ENCODE results near the gene RAPGEF2.

RAPGEF2 gene

GRCh38 chr4:159220353-159220752, 117.5 kb downstream of the RAPGEF2 start:
- no peaks in the 10 kb centered on the region for H3K4me1 ChIP-seq (ENCODE audit: control insufficient read depth, insufficient read depth, low read length)
- H3K9me3 ChIP-seq (ENCODE audit: control insufficient read depth, low read length) = no peaks in the 10 kb centered on the region
- no peak overlapping the region for H3K4me3 ChIP-seq (ENCODE audit: low read length)
- H3K9ac ChIP-seq (ENCODE audit: low read length) = no peak overlapping the region
- no peaks in the 10 kb centered on the region for H3K36me3 ChIP-seq (ENCODE audit: control insufficient read depth, insufficient read depth, low read length)
- no peaks in the 10 kb centered on the region for H3K27me3 ChIP-seq (ENCODE audit: control insufficient read depth, insufficient read depth, low read length)

GRCh38 chr4:159221280-159221679, 118.4 kb downstream of the RAPGEF2 start:
- Histone ChIP-seq H3K36me3 (ENCODE audit: control insufficient read depth, insufficient read depth, low read length) (no peaks in the 10 kb centered on the region), H3K9ac (ENCODE audit: low read length) (no peak overlapping the region), H3K9me3 (ENCODE audit: control insufficient read depth, low read length) (no peaks in the 10 kb centered on the region), H3K4me3 (ENCODE audit: low read length) (no peak overlapping the region), H3K4me1 (ENCODE audit: control insufficient read depth, insufficient read depth, low read length) (no peaks in the 10 kb centered on the region), H3K27me3 (ENCODE audit: control insufficient read depth, insufficient read depth, low read length) (no peaks in the 10 kb centered on the region)

GRCh38 chr4:159222043-159222552, 119.2 kb downstream of the RAPGEF2 start:
- no peak overlapping the region for H3K9ac ChIP-seq (ENCODE audit: low read length)
- H3K36me3 ChIP-seq (ENCODE audit: control insufficient read depth, insufficient read depth, low read length) = no peaks in the 10 kb centered on the region
- no peak overlapping the region for H3K4me3 ChIP-seq (ENCODE audit: low read length)
- H3K4me1 ChIP-seq (ENCODE audit: control insufficient read depth, insufficient read depth, low read length) = peaks cover under 1% of the 10 kb centered on the region
- no peaks in the 10 kb centered on the region for H3K27me3 ChIP-seq (ENCODE audit: control insufficient read depth, insufficient read depth, low read length)
- H3K9me3 ChIP-seq (ENCODE audit: control insufficient read depth, low read length) = no peaks in the 10 kb centered on the region

- Histone ChIP-seq H3K27me3 (ENCODE audit: control insufficient read depth, insufficient read depth, low read length) (no peaks in the 10 kb centered on the region), H3K9ac (ENCODE audit: low read length) (no peak overlapping the region), H3K4me1 (ENCODE audit: control insufficient read depth, insufficient read depth, low read length) (peaks cover 16% of the 10 kb centered on the region), H3K4me3 (ENCODE audit: low read length) (no peak overlapping the region), H3K36me3 (ENCODE audit: control insufficient read depth, insufficient read depth, low read length) (no peaks in the 10 kb centered on the region), H3K9me3 (ENCODE audit: control insufficient read depth, low read length) (no peaks in the 10 kb centered on the region)
Measured at GRCh38 chr4:159224408-159224807, 121.5 kb downstream of the RAPGEF2 start.

GRCh38 chr4:159227378-159227777, 124.5 kb downstream of the RAPGEF2 start:
- H3K36me3 ChIP-seq (ENCODE audit: control insufficient read depth, insufficient read depth, low read length) = no peaks in the 10 kb centered on the region
- H3K4me3 ChIP-seq (ENCODE audit: low read length) = no peak overlapping the region
- H3K4me1 ChIP-seq (ENCODE audit: control insufficient read depth, insufficient read depth, low read length) = peaks cover 16% of the 10 kb centered on the region
- no peak overlapping the region for H3K9ac ChIP-seq (ENCODE audit: low read length)
- H3K9me3 ChIP-seq (ENCODE audit: control insufficient read depth, low read length) = no peaks in the 10 kb centered on the region
- H3K27me3 ChIP-seq (ENCODE audit: control insufficient read depth, insufficient read depth, low read length) = no peaks in the 10 kb centered on the region

- Histone ChIP-seq H3K4me3 (ENCODE audit: low read length) (no peak overlapping the region), H3K9me3 (ENCODE audit: control insufficient read depth, low read length) (no peaks in the 10 kb centered on the region), H3K9ac (ENCODE audit: low read length) (peak overlapping the region; percentile 10), H3K27me3 (ENCODE audit: control insufficient read depth, insufficient read depth, low read length) (no peaks in the 10 kb centered on the region), H3K4me1 (ENCODE audit: control insufficient read depth, insufficient read depth, low read length) (peaks cover 16% of the 10 kb centered on the region), H3K36me3 (ENCODE audit: control insufficient read depth, insufficient read depth, low read length) (no peaks in the 10 kb centered on the region)
Measured at GRCh38 chr4:159227984-159228383, 125.1 kb downstream of the RAPGEF2 start.

GRCh38 chr4:159229164-159229563, 126.3 kb downstream of the RAPGEF2 start:
- no peaks in the 10 kb centered on the region for H3K9me3 ChIP-seq (ENCODE audit: control insufficient read depth, low read length)
- no peaks in the 10 kb centered on the region for H3K36me3 ChIP-seq (ENCODE audit: control insufficient read depth, insufficient read depth, low read length)
- H3K4me3 ChIP-seq (ENCODE audit: low read length) = no peak overlapping the region
- no peaks in the 10 kb centered on the region for H3K27me3 ChIP-seq (ENCODE audit: control insufficient read depth, insufficient read depth, low read length)
- H3K9ac ChIP-seq (ENCODE audit: low read length) = no peak overlapping the region
- H3K4me1 ChIP-seq (ENCODE audit: control insufficient read depth, insufficient read depth, low read length) = peaks cover 16% of the 10 kb centered on the region

GRCh38 chr4:159232465-159233106, 129.7 kb downstream of the RAPGEF2 start:
- no peaks in the 10 kb centered on the region for H3K9me3 ChIP-seq (ENCODE audit: control insufficient read depth, low read length)
- H3K4me3 ChIP-seq (ENCODE audit: low read length) = no peak overlapping the region
- H3K9ac ChIP-seq (ENCODE audit: low read length) = no peak overlapping the region
- no peaks in the 10 kb centered on the region for H3K27me3 ChIP-seq (ENCODE audit: control insufficient read depth, insufficient read depth, low read length)
- H3K4me1 ChIP-seq (ENCODE audit: control insufficient read depth, insufficient read depth, low read length) = peaks cover 10% of the 10 kb centered on the region
- H3K36me3 ChIP-seq (ENCODE audit: control insufficient read depth, insufficient read depth, low read length) = no peaks in the 10 kb centered on the region

- Histone ChIP-seq H3K4me3 (ENCODE audit: low read length) (no peak overlapping the region), H3K9ac (ENCODE audit: low read length) (no peak overlapping the region), H3K36me3 (ENCODE audit: control insufficient read depth, insufficient read depth, low read length) (no peaks in the 10 kb centered on the region), H3K27me3 (ENCODE audit: control insufficient read depth, insufficient read depth, low read length) (no peaks in the 10 kb centered on the region), H3K4me1 (ENCODE audit: control insufficient read depth, insufficient read depth, low read length) (no peaks in the 10 kb centered on the region), H3K9me3 (ENCODE audit: control insufficient read depth, low read length) (no peaks in the 10 kb centered on the region)
Measured at GRCh38 chr4:159235779-159236368, 133.0 kb downstream of the RAPGEF2 start.

- H3K9me3 ChIP-seq (ENCODE audit: control insufficient read depth, low read length) = no peaks in the 10 kb centered on the region
- H3K9ac ChIP-seq (ENCODE audit: low read length) = no peak overlapping the region
- H3K27me3 ChIP-seq (ENCODE audit: control insufficient read depth, insufficient read depth, low read length) = no peaks in the 10 kb centered on the region
- H3K4me1 ChIP-seq (ENCODE audit: control insufficient read depth, insufficient read depth, low read length) = no peaks in the 10 kb centered on the region
- no peak overlapping the region for H3K4me3 ChIP-seq (ENCODE audit: low read length)
- no peaks in the 10 kb centered on the region for H3K36me3 ChIP-seq (ENCODE audit: control insufficient read depth, insufficient read depth, low read length)
Measured at GRCh38 chr4:159237975-159238374, 135.1 kb downstream of the RAPGEF2 start.

GRCh38 chr4:159238631-159239030, 135.8 kb downstream of the RAPGEF2 start:
- no peaks in the 10 kb centered on the region for H3K4me1 ChIP-seq (ENCODE audit: control insufficient read depth, insufficient read depth, low read length)
- H3K4me3 ChIP-seq (ENCODE audit: low read length) = no peak overlapping the region
- H3K9me3 ChIP-seq (ENCODE audit: control insufficient read depth, low read length) = no peaks in the 10 kb centered on the region
- no peak overlapping the region for H3K9ac ChIP-seq (ENCODE audit: low read length)
- H3K27me3 ChIP-seq (ENCODE audit: control insufficient read depth, insufficient read depth, low read length) = no peaks in the 10 kb centered on the region
- no peaks in the 10 kb centered on the region for H3K36me3 ChIP-seq (ENCODE audit: control insufficient read depth, insufficient read depth, low read length)

GRCh38 chr4:159239629-159240028, 136.8 kb downstream of the RAPGEF2 start:
- Histone ChIP-seq H3K9me3 (ENCODE audit: control insufficient read depth, low read length) (no peaks in the 10 kb centered on the region), H3K9ac (ENCODE audit: low read length) (no peak overlapping the region), H3K4me3 (ENCODE audit: low read length) (no peak overlapping the region), H3K27me3 (ENCODE audit: control insufficient read depth, insufficient read depth, low read length) (no peaks in the 10 kb centered on the region), H3K36me3 (ENCODE audit: control insufficient read depth, insufficient read depth, low read length) (no peaks in the 10 kb centered on the region), H3K4me1 (ENCODE audit: control insufficient read depth, insufficient read depth, low read length) (no peaks in the 10 kb centered on the region)

Data from mucosa of stomach (tissue), 1 donor.